Measurements from ENCODE around the gene RAMP3.

The RAMP3 gene

GRCh38 chr7:45196374-45196773 lies 38.8 kb downstream of the RAMP3 start:
- no peak for TF ChIP-seq RAD21 (IDR thresholded peaks at IDR 0.05; ENCODE audit: low read depth)
- no peak for TF ChIP-seq USF1 (IDR thresholded peaks at IDR 0.05)
- no peak for TF ChIP-seq CEBPB (IDR thresholded peaks at IDR 0.05)
- TF ChIP-seq REST (IDR thresholded peaks at IDR 0.05; ENCODE audit: low read depth): no peak
- TF ChIP-seq TAF1 (IDR thresholded peaks at IDR 0.05; ENCODE audit: low read depth): no peak
- TF ChIP-seq EGR1 (IDR thresholded peaks at IDR 0.05): no peak
- TF ChIP-seq FOXM1 (IDR thresholded peaks at IDR 0.05; ENCODE audit: borderline replicate concordance, low read depth): no peak
- no peak for TF ChIP-seq NFIC (IDR thresholded peaks at IDR 0.05)
- TF ChIP-seq YY1 (IDR thresholded peaks at IDR 0.05; ENCODE audit: low read depth): no peak
- no peak for TF ChIP-seq CREB1 (IDR thresholded peaks at IDR 0.05; ENCODE audit: low read depth)
- TF ChIP-seq TEAD4 (IDR thresholded peaks at IDR 0.05): no peak
- TF ChIP-seq ZBTB7A (IDR thresholded peaks at IDR 0.05; ENCODE audit: low read depth): no peak
- no peak for TF ChIP-seq EP300 (IDR thresholded peaks at IDR 0.05; ENCODE audit: borderline replicate concordance)
- no peak for TF ChIP-seq TCF12 (IDR thresholded peaks at IDR 0.05; ENCODE audit: low read depth)
- TF ChIP-seq, protein P1, sequence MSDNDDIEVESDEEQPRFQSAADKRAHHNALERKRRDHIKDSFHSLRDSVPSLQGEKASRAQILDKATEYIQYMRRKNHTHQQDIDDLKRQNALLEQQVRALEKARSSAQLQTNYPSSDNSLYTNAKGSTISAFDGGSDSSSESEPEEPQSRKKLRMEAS (IDR thresholded peaks at IDR 0.05): no peak

DNA sequence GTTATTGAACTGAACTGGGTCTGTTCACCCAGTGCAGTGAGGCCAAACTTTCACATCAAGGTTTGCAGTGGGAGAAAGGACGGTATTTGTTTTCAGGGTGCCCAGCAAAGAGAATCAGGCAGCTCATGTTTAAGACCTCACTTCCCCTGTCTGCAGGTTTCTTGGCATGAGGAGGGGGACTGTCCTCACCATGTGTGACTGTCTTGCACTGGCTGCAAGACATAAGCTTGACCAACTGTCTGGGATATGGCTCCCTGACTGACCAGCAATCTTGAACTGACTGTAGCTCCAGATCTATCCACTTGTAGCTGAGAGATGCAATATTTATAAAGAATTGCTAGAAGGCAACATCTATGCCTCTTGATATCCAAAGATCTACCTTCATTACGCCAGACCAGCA lies 39.9 kb downstream of the RAMP3 start:
- TF ChIP-seq TCF12 (IDR thresholded peaks at IDR 0.05; ENCODE audit: low read depth): no peak
- no peak for TF ChIP-seq REST (IDR thresholded peaks at IDR 0.05; ENCODE audit: low read depth)

- no peak for TF ChIP-seq YY1 (IDR thresholded peaks at IDR 0.05; ENCODE audit: low read depth)
- TF ChIP-seq CREB1 (IDR thresholded peaks at IDR 0.05; ENCODE audit: low read depth): no peak
- TF ChIP-seq EGR1 (IDR thresholded peaks at IDR 0.05): no peak
- TF ChIP-seq TCF12 (IDR thresholded peaks at IDR 0.05; ENCODE audit: low read depth): no peak
- TF ChIP-seq TEAD4 (IDR thresholded peaks at IDR 0.05): no peak
- no peak for TF ChIP-seq TAF1 (IDR thresholded peaks at IDR 0.05; ENCODE audit: low read depth)
- no peak for TF ChIP-seq REST (IDR thresholded peaks at IDR 0.05; ENCODE audit: low read depth)
- TF ChIP-seq, protein P1 (IDR thresholded peaks at IDR 0.05): no peak
- no peak for TF ChIP-seq FOXM1 (IDR thresholded peaks at IDR 0.05; ENCODE audit: borderline replicate concordance, low read depth)
- TF ChIP-seq CEBPB (IDR thresholded peaks at IDR 0.05): no peak
- no peak for TF ChIP-seq RAD21 (IDR thresholded peaks at IDR 0.05; ENCODE audit: low read depth)
- no peak for TF ChIP-seq EP300 (IDR thresholded peaks at IDR 0.05; ENCODE audit: borderline replicate concordance)
- TF ChIP-seq USF1 (IDR thresholded peaks at IDR 0.05): no peak
- no peak for TF ChIP-seq NFIC (IDR thresholded peaks at IDR 0.05)
- TF ChIP-seq ZBTB7A (IDR thresholded peaks at IDR 0.05; ENCODE audit: low read depth): no peak
Measured at GRCh38 chr7:45198986-45199385, 41.4 kb downstream of the RAMP3 start.

GRCh38 chr7:45199506-45199905 lies 41.9 kb downstream of the RAMP3 start:
- TF ChIP-seq TEAD4 (IDR thresholded peaks at IDR 0.05): no peak
- TF ChIP-seq USF1 (IDR thresholded peaks at IDR 0.05): no peak
- TF ChIP-seq RAD21 (IDR thresholded peaks at IDR 0.05; ENCODE audit: low read depth): no peak
- no peak for TF ChIP-seq TCF12 (IDR thresholded peaks at IDR 0.05; ENCODE audit: low read depth)
- TF ChIP-seq, protein P1 (IDR thresholded peaks at IDR 0.05): no peak
- no peak for TF ChIP-seq FOXM1 (IDR thresholded peaks at IDR 0.05; ENCODE audit: borderline replicate concordance, low read depth)
- TF ChIP-seq REST (IDR thresholded peaks at IDR 0.05; ENCODE audit: low read depth): no peak
- TF ChIP-seq NFIC (IDR thresholded peaks at IDR 0.05): no peak
- TF ChIP-seq EP300 (IDR thresholded peaks at IDR 0.05; ENCODE audit: borderline replicate concordance): no peak
- no peak for TF ChIP-seq CEBPB (IDR thresholded peaks at IDR 0.05)
- TF ChIP-seq EGR1 (IDR thresholded peaks at IDR 0.05): no peak
- TF ChIP-seq TAF1 (IDR thresholded peaks at IDR 0.05; ENCODE audit: low read depth): no peak
- TF ChIP-seq ZBTB7A (IDR thresholded peaks at IDR 0.05; ENCODE audit: low read depth): no peak
- TF ChIP-seq YY1 (IDR thresholded peaks at IDR 0.05; ENCODE audit: low read depth): no peak
- TF ChIP-seq CREB1 (IDR thresholded peaks at IDR 0.05; ENCODE audit: low read depth): no peak
